ENCODE results near the gene MTHFD2. TPM values are rescaled to one million over a fixed set of nuclear protein-coding genes. Genes with fewer than 3 reads are reported as not detected.

Gene MTHFD2
- total and polyA plus RNA-seq, 3 donors from 2014 or later: 19.0 to 39.3 (median 23.2) TPM

DNA sequence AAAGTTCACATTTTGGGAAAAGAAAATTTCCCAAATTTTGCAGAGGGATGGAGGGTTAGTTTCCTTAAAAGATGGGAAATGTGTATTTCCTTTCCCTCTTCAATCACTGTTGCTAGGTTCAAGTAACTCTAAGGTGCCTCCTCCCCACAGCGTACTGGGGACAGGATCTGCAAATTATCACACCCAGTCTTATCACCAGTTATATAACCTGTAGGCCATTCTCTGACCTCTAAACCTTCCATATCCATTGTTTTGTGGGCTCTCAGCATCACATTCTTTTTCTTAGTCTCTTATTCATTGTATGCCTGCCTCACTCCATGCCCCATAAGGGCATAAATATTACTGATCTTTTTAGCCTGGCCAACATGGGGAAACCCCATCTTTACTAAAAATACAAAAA, 3.6 kb upstream of the MTHFD2 start:
- no peak overlapping the region for H3K4me3 ChIP-seq
- 79 to 82% methylated on average over 1 of the region's 1 CpG for WGBS, 2 donors
- no peak for TF ChIP-seq POLR2A (IDR thresholded peaks at IDR 0.05)
- TF ChIP-seq, protein P1, sequence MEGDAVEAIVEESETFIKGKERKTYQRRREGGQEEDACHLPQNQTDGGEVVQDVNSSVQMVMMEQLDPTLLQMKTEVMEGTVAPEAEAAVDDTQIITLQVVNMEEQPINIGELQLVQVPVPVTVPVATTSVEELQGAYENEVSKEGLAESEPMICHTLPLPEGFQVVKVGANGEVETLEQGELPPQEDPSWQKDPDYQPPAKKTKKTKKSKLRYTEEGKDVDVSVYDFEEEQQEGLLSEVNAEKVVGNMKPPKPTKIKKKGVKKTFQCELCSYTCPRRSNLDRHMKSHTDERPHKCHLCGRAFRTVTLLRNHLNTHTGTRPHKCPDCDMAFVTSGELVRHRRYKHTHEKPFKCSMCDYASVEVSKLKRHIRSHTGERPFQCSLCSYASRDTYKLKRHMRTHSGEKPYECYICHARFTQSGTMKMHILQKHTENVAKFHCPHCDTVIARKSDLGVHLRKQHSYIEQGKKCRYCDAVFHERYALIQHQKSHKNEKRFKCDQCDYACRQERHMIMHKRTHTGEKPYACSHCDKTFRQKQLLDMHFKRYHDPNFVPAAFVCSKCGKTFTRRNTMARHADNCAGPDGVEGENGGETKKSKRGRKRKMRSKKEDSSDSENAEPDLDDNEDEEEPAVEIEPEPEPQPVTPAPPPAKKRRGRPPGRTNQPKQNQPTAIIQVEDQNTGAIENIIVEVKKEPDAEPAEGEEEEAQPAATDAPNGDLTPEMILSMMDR (IDR thresholded peaks at IDR 0.05): no peak
- H3K4me1 ChIP-seq: peaks cover 5% of the 10 kb centered on the region
- no peaks in the 10 kb centered on the region for H3K9me3 ChIP-seq
- H3K27ac ChIP-seq: no peak overlapping the region
- H3K36me3 ChIP-seq (ENCODE audit: low read depth, missing control alignments): no peaks in the 10 kb centered on the region
- intact Hi-C loops (cut with DNase I; ENCODE audit: low total_unique reads): no loop called here
- no peak for DNase-seq
- no peaks in the 10 kb centered on the region for H3K27me3 ChIP-seq

DNA sequence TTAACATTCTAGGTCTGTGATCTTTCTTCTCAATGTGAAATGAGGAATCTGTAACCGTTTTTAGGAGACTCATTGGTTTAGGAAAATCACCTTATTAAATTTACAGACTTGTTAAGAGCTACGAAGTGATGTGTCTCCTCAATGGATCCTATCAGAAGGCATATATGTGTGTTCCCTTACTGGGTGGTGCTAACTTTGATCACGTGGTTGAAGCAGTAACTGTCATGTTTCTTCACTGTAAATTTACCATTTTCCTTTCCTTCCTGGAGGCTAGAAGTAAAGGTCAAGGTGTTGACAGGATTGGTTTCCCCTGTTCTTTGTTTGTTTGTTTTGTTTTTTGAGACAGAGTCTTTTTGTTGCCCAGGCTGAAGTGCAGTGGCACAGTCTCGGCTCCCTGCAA, 1.4 kb upstream of the MTHFD2 start:
- TF ChIP-seq POLR2A (IDR thresholded peaks at IDR 0.05): no peak
- TF ChIP-seq, protein P1 (IDR thresholded peaks at IDR 0.05): no peak
- H3K4me3 ChIP-seq: no peak overlapping the region
- 63 to 73% methylated on average over 4 of the region's 4 CpGs for WGBS, 2 donors
- no peak for DNase-seq
- peaks cover 19% of the 10 kb centered on the region for H3K4me1 ChIP-seq
- no peaks in the 10 kb centered on the region for H3K36me3 ChIP-seq (ENCODE audit: low read depth, missing control alignments)
- intact Hi-C loops (cut with DNase I; ENCODE audit: low total_unique reads): no loop called here
- H3K27me3 ChIP-seq: no peaks in the 10 kb centered on the region
- H3K27ac ChIP-seq: no peak overlapping the region
- no peaks in the 10 kb centered on the region for H3K9me3 ChIP-seq

DNA sequence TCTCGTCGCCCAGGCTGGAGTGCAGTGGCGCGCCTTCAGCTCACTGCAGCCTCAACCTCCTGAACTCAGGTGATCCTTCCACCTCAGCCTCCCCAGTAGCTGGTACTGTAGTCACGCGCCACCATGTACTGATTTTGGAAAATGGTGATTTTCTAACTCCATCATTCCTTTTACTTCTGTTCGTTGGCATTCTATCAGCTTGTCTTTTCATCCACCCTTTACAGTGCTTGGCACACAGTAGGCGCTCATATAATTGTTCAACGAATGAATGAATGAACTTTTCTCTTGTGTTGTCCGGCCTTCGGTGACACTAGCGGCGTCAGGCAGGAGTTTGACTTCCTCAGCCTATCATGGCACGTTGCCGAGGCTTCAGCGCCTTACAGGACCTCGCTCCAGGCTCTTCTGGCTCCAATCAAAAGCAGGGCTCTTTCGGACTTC, 373 bp upstream of the MTHFD2 start:
- Histone ChIP-seq H3K27me3 (no peaks in the 10 kb centered on the region), H3K4me3 (peak overlapping the region; percentile 83 to 88), H3K36me3 (ENCODE audit: low read depth, missing control alignments) (no peaks in the 10 kb centered on the region), H3K27ac (peak overlapping the region; percentile 92), H3K9me3 (no peaks in the 10 kb centered on the region), H3K4me1 (peaks cover 20% of the 10 kb centered on the region)
- DNase-seq: no peak
- TF ChIP-seq, protein P1 (IDR thresholded peaks at IDR 0.05): no peak
- no peak for TF ChIP-seq POLR2A (IDR thresholded peaks at IDR 0.05)
- intact Hi-C loops (cut with DNase I; ENCODE audit: low total_unique reads): no loop called here
- 27 to 33% methylated on average over 18 of the region's 18 CpGs for WGBS, 2 donors

GRCh38 chr2:74199275-74199701, 873 bp downstream of the MTHFD2 start:
- Histone ChIP-seq H3K9me3 (no peaks in the 10 kb centered on the region), H3K4me3 (peak overlapping the region; percentile 83 to 88), H3K27me3 (no peaks in the 10 kb centered on the region), H3K4me1 (peaks cover 20% of the 10 kb centered on the region), H3K27ac (peak overlapping the region; percentile 92), H3K36me3 (ENCODE audit: low read depth, missing control alignments) (no peaks in the 10 kb centered on the region)
- no peak for TF ChIP-seq POLR2A (IDR thresholded peaks at IDR 0.05)
- TF ChIP-seq, protein P1 (IDR thresholded peaks at IDR 0.05): peak in 1 of 3 experiments; percentile 17
- WGBS, 2 donors: 2 to 10% methylated on average over 18 to 20 of the region's 20 CpGs
- no peak for DNase-seq
- intact Hi-C loops (cut with DNase I; ENCODE audit: low total_unique reads): no loop called here

DNA sequence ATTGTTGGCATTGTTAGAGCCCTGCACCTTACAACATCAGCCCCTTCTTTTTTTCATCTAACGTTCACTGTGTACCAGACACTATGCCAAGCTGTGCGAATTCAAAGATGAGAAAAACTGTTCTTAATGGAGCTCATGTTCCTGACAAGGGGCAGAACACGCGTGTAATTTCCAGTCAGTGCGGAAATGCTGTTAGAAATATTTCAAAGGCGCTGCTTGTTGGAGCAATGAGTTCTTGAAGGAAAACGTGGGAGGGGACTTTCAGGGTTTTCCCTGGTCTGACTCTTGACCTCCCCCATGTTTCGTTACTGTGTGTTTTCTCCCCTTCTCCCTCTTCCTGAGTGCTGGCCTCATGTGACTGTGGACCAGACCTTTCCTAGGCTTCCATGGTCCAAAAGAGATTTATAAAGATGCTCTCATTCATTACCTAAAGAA, 1.5 kb downstream of the MTHFD2 start:
- peak overlapping the region; percentile 83 to 88 for H3K4me3 ChIP-seq
- no peaks in the 10 kb centered on the region for H3K27me3 ChIP-seq
- TF ChIP-seq, protein P1 (IDR thresholded peaks at IDR 0.05): no peak
- no peak for TF ChIP-seq POLR2A (IDR thresholded peaks at IDR 0.05)
- WGBS, 2 donors: 11 to 12% methylated on average over 8 of the region's 8 CpGs
- intact Hi-C loops (cut with DNase I; ENCODE audit: low total_unique reads): no loop called here
- H3K36me3 ChIP-seq (ENCODE audit: low read depth, missing control alignments): no peaks in the 10 kb centered on the region
- H3K27ac ChIP-seq: peak overlapping the region; percentile 92
- peaks cover 20% of the 10 kb centered on the region for H3K4me1 ChIP-seq
- no peak for DNase-seq
- H3K9me3 ChIP-seq: no peaks in the 10 kb centered on the region

Data from testis (tissue), 3 donors.